ENCODE results near the gene PANX2. TPM values are rescaled to one million over a fixed set of nuclear protein-coding genes. Genes with fewer than 3 reads are reported as not detected.

PANX2 gene
- total RNA-seq, 1 donor from 2014 or later = 0.26 TPM

DNA sequence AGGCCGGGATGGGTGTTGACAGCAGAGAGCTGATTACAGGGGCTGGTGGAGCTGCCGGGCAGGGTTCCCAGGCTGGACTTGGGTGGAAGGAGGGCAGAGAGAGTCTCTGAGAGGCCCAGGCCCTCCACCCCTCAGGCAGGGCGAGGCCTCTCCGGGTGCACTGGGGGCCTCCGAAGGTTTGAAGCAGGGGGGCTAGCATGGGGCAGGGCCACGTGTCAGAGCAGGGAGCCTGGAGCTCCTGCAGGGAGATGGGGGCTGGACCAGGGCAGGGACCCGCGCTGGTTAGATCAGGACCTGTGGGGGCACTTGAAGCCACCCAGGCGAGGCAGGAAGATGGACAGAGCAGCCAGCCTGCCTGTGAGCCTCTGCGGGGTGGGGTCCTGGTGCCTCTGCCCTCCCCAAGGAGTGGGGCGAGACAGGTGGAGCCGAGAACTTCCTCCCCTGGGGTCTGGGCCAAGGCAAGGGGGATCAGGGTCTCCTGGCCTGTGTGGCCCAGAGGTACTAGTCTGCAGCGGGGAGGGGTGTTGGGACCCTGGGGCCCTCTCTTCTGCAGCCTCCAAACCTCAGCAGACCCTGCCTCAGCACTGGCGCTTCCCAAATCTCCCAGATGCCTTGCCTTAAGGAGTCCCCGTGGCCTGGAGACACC, 911 bp downstream of the PANX2 start:
- FAIRE-seq (no peak), DNase-seq (ENCODE audit: low read depth) (no peak)
- no peaks in the 10 kb centered on the region for H3K36me3 ChIP-seq (ENCODE audit: control insufficient read depth, insufficient read depth, low read length)
- peaks cover 3% of the 10 kb centered on the region for H3K27me3 ChIP-seq (ENCODE audit: control insufficient read depth, insufficient read depth, low read length)
- TF ChIP-seq, protein P1, sequence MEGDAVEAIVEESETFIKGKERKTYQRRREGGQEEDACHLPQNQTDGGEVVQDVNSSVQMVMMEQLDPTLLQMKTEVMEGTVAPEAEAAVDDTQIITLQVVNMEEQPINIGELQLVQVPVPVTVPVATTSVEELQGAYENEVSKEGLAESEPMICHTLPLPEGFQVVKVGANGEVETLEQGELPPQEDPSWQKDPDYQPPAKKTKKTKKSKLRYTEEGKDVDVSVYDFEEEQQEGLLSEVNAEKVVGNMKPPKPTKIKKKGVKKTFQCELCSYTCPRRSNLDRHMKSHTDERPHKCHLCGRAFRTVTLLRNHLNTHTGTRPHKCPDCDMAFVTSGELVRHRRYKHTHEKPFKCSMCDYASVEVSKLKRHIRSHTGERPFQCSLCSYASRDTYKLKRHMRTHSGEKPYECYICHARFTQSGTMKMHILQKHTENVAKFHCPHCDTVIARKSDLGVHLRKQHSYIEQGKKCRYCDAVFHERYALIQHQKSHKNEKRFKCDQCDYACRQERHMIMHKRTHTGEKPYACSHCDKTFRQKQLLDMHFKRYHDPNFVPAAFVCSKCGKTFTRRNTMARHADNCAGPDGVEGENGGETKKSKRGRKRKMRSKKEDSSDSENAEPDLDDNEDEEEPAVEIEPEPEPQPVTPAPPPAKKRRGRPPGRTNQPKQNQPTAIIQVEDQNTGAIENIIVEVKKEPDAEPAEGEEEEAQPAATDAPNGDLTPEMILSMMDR (IDR thresholded peaks at IDR 0.05; ENCODE audit: insufficient read depth, low read length, severe bottlenecking) = no peak
- H3K4me3 ChIP-seq (ENCODE audit: low read depth, low read length) = peak overlapping the region; percentile 32

DNA sequence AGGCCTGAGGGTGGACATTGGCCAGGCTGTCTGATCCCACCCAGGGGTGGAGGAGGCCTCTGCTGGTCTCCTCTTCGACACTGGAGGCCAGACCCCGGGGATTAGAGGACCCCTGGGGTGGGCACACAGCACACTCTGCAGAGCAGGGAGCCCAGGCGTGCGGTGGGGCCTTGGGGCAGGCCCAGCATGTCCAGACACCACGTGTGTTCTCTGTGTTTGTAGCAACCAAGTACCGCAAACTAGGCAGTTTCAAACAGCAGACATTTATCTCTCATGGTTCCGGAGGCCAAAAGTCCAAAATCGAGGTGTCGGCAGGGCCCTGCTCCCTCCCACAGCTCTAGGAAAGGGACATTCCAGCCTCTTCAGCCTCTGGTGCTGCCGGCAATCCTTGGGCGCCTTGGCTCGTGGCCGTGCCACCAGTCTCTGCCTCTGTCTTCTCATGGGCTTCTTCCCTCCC, 1.5 kb downstream of the PANX2 start:
- TF ChIP-seq, protein P1 (IDR thresholded peaks at IDR 0.05; ENCODE audit: insufficient read depth, low read length, severe bottlenecking) = no peak
- Histone ChIP-seq H3K27me3 (ENCODE audit: control insufficient read depth, insufficient read depth, low read length) (peaks cover 3% of the 10 kb centered on the region), H3K4me3 (ENCODE audit: low read depth, low read length) (no peak overlapping the region), H3K36me3 (ENCODE audit: control insufficient read depth, insufficient read depth, low read length) (no peaks in the 10 kb centered on the region)
- no peak for DNase-seq (ENCODE audit: low read depth)
- no peak for FAIRE-seq

DNA sequence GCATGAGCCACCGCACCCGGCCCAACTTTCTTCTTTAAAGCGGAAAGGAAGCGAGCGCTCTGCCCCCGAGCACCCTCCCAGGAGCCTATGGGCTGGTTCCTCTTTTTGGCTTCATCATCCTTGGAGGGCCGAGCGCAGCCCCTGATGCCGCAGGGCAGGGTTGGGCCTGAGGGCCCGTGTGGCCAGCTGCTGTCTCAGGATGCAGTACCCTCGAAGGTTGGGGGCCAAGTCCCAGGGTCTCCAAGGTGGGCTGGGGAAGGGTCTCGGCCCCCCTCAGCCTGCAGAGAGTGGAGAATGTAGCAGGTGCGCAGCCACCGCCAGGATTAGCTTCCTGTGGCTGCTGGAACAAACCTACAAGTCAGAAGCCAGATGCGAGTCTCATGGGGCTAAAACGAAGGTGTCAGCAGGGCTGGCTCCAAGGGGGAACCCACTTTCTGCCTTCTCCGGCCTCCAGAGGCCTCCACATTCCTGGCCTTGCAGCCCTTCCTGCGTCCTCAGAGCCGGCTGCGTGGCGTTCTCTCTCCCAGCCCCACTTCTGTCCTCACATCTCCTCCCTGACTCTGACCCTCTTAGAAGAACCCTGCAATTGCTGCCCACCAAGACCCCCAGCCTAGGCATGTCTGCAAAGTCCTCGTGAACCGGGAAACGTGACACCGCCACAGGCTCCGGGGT, 2.9 kb downstream of the PANX2 start:
- DNase-seq (ENCODE audit: low read depth) = no peak
- Histone ChIP-seq H3K36me3 (ENCODE audit: control insufficient read depth, insufficient read depth, low read length) (no peaks in the 10 kb centered on the region), H3K27me3 (ENCODE audit: control insufficient read depth, insufficient read depth, low read length) (peaks cover 3% of the 10 kb centered on the region), H3K4me3 (ENCODE audit: low read depth, low read length) (no peak overlapping the region)
- TF ChIP-seq, protein P1 (IDR thresholded peaks at IDR 0.05; ENCODE audit: insufficient read depth, low read length, severe bottlenecking) = no peak
- FAIRE-seq = no peak

DNA sequence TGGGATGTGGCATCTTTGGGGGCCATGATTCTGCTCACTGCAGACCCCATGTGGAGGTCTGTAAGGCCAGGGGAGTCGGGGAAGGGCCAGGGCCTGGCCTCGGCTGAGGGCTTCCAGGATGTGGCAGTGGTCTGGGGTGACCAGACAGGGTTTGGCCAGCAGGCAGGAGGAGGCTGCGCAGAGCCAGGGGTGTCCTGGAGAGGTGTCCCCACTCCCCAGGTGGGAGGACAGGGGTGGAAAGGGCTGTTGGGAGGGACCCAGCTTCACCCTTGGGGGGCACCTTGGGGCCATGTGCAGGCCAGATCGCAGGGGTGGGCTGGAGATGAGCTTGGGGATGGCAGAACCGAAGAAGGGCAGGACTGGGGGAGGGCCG, 3.4 kb downstream of the PANX2 start:
- FAIRE-seq = no peak
- H3K4me3 ChIP-seq (ENCODE audit: low read depth, low read length) = no peak overlapping the region

DNA sequence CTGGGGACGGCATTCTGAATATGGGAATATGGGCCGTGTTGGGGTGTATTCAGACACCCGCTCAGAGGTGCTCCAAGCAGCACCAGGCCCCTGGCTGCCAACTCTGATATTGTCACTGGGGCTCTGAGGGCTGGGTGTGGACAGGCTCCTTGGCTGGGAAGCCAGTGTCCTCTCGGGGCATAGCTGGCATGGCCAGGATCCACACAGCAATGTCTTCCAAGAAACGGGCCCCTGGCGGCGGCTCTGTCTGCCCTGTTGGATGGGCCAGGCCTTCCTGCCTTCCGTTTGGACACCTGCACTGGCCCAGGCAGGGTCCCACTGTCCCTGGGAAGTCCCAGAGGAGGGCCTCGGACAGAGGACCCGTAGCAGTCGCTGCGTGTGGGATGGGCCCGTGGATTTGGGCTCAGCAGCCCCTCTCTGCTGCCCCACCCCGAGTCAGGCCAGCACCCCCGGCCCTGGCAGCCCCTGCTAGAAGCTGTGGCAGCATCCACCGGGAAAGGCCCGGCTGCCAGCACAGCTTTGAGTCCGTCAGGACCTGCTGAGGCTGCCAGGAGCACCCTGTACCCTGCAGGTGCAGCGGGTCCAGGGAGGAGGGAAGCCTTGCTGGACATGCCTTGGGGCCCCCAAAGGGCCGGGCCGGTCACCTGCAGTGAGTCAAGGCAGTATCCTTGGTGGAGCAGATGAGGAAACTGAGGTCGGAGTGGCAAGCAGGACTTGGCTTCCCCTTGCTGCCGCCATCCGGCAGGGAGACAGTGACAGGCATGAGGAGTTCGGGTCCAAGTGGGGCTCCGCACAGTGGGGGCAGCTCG, 4.1 kb downstream of the PANX2 start:
- DNase-seq (ENCODE audit: low read depth) = no peak

More for the DNA sequence above, 3.4 kb downstream of the PANX2 start:
- no peak for DNase-seq (ENCODE audit: low read depth)
- H3K36me3 ChIP-seq (ENCODE audit: control insufficient read depth, insufficient read depth, low read length) = no peaks in the 10 kb centered on the region
- peaks cover 1% of the 10 kb centered on the region for H3K27me3 ChIP-seq (ENCODE audit: control insufficient read depth, insufficient read depth, low read length)
- TF ChIP-seq, protein P1 (IDR thresholded peaks at IDR 0.05; ENCODE audit: insufficient read depth, low read length, severe bottlenecking) = no peak

More for the DNA sequence above, 4.1 kb downstream of the PANX2 start:
- H3K27me3 ChIP-seq (ENCODE audit: control insufficient read depth, insufficient read depth, low read length) = no peaks in the 10 kb centered on the region
- H3K36me3 ChIP-seq (ENCODE audit: control insufficient read depth, insufficient read depth, low read length) = no peaks in the 10 kb centered on the region
- no peak for FAIRE-seq
- no peak overlapping the region for H3K4me3 ChIP-seq (ENCODE audit: low read depth, low read length)
- TF ChIP-seq, protein P1 (IDR thresholded peaks at IDR 0.05; ENCODE audit: insufficient read depth, low read length, severe bottlenecking) = no peak
